Right atrium auricular region (tissue), 2 donors: ENCODE data around the gene KCNK15. TPM values are rescaled to one million over a fixed set of nuclear protein-coding genes. Genes with fewer than 3 reads are reported as not detected.

Experiments
- DNase-seq: peaks from one replicate; pipeline ENCODE4 v3.0.0-alpha.2; 2019; ENCODE audit warnings: low spot score
- H3K27ac ChIP-seq, 2 donors: fragments of 200-600 bp; sonication (generic); 1 replicate in 1 of 2; 2 replicates in 1 of 2; pipeline ENCODE4 v1.5.1; 2016 to 2019
- H3K27me3 ChIP-seq, 2 donors: fragments of 200-600 bp; sonication (generic); one replicate each; pipeline versions ENCODE4 v1.5.1 to v1.6.0; 2017 to 2019
- H3K36me3 ChIP-seq: fragments of 200-600 bp; sonication (generic); one replicate; pipeline ENCODE4 v1.5.1; 2016
- H3K4me1 ChIP-seq, 2 donors: fragments of 200-600 bp; sonication (generic); one replicate each; pipeline versions ENCODE4 v1.5.1 to v1.6.0; 2017 to 2019
- H3K4me3 ChIP-seq, 2 donors: fragments of 200-600 bp; sonication (generic); 1 replicate in 1 of 2; 2 replicates in 1 of 2; pipeline ENCODE4 v1.5.1; 2017 to 2019; ENCODE audit warnings: mild to moderate bottlenecking in 1 of 2, moderate library complexity in 1 of 2
- H3K9me3 ChIP-seq, 2 donors: fragments of 200-600 bp; sonication (generic); one replicate each; pipeline ENCODE4 v1.5.1; 2019
- CTCF ChIP-seq, 2 donors: fragments of 200-600 bp; sonication (generic); IDR thresholded peaks; one replicate each; pipeline ENCODE4 v1.5.1; 2019; ENCODE audit warnings: antibody characterized with exemption in 2 of 2
- total RNA-seq, 2 donors: library from RNA; depleted of rRNA; stranded (reverse); fragments of >200 nt; gene quantifications; one replicate each; pipeline ENCODE4 v1.1.0, GENCODE V29; 2016

Gene KCNK15
- total RNA-seq, 2 donors from 2014 or later = 1.4 to 3.7 TPM

GRCh38 chr20:44723391-44723790, 22.3 kb upstream of the KCNK15 start:
- H3K27ac ChIP-seq = peak overlapping the region in 1 of 2 donors; percentile 35
- H3K4me1 ChIP-seq = peaks cover 0 to 35% of the 10 kb centered on the region in 2 donors
- no peaks in the 10 kb centered on the region for H3K27me3 ChIP-seq
- no peaks in the 10 kb centered on the region for H3K9me3 ChIP-seq
- DNase-seq = no peak
- no peak overlapping the region for H3K4me3 ChIP-seq
- H3K36me3 ChIP-seq = no peaks in the 10 kb centered on the region
- no peak for TF ChIP-seq CTCF (IDR thresholded peaks at IDR 0.05)

GRCh38 chr20:44723798-44724362, 21.8 kb upstream of the KCNK15 start:
- H3K4me3 ChIP-seq = no peak overlapping the region
- H3K36me3 ChIP-seq = no peaks in the 10 kb centered on the region
- H3K27me3 ChIP-seq = no peaks in the 10 kb centered on the region
- H3K9me3 ChIP-seq = no peaks in the 10 kb centered on the region
- peaks cover 0 to 37% of the 10 kb centered on the region in 2 donors for H3K4me1 ChIP-seq
- TF ChIP-seq CTCF (IDR thresholded peaks at IDR 0.05) = no peak
- DNase-seq = no peak
- H3K27ac ChIP-seq = peak overlapping the region in 1 of 2 donors; percentile 35

- H3K36me3 ChIP-seq = no peaks in the 10 kb centered on the region
- H3K9me3 ChIP-seq = no peaks in the 10 kb centered on the region
- H3K4me3 ChIP-seq = no peak overlapping the region
- H3K27ac ChIP-seq = no peak overlapping the region
- no peak for DNase-seq
- H3K27me3 ChIP-seq = no peaks in the 10 kb centered on the region
- H3K4me1 ChIP-seq = peaks cover 0 to 38% of the 10 kb centered on the region in 2 donors
- no peak for TF ChIP-seq CTCF (IDR thresholded peaks at IDR 0.05)
Measured at GRCh38 chr20:44724423-44725091, 21.1 kb upstream of the KCNK15 start.

GRCh38 chr20:44725837-44726236, 19.8 kb upstream of the KCNK15 start:
- no peaks in the 10 kb centered on the region for H3K9me3 ChIP-seq
- H3K4me3 ChIP-seq = no peak overlapping the region
- no peak for TF ChIP-seq CTCF (IDR thresholded peaks at IDR 0.05)
- H3K27me3 ChIP-seq = no peaks in the 10 kb centered on the region
- H3K36me3 ChIP-seq = no peaks in the 10 kb centered on the region
- H3K4me1 ChIP-seq = peaks cover 0 to 30% of the 10 kb centered on the region in 2 donors
- no peak for DNase-seq
- H3K27ac ChIP-seq = no peak overlapping the region

- TF ChIP-seq CTCF (IDR thresholded peaks at IDR 0.05) = no peak
- peaks cover 0 to 28% of the 10 kb centered on the region in 2 donors for H3K4me1 ChIP-seq
- H3K4me3 ChIP-seq = no peak overlapping the region
- H3K9me3 ChIP-seq = no peaks in the 10 kb centered on the region
- no peak for DNase-seq
- H3K27ac ChIP-seq = no peak overlapping the region
- H3K27me3 ChIP-seq = no peaks in the 10 kb centered on the region
- no peaks in the 10 kb centered on the region for H3K36me3 ChIP-seq
Measured at GRCh38 chr20:44727039-44727438, 18.6 kb upstream of the KCNK15 start.
